PC-9 (cell line): Measurements from ENCODE around the gene TRIM9.

Experiments
- EZH2 ChIP-seq: fragments of 200-600 bp; sonication (generic); IDR thresholded peaks from 2 replicates; pipeline ENCODE4 v1.8.0; 2017; ENCODE audit warnings: antibody characterized with exemption, low read depth
- TF ChIP-seq, protein P1 (sequence below): fragments of 200-600 bp; sonication (generic); conservative IDR thresholded peaks from 2 replicates; pipeline ENCODE4 v1.6.1; 2017; ENCODE audit warnings: mixed run types, antibody characterized with exemption, mild to moderate bottlenecking, moderate library complexity

DNA sequence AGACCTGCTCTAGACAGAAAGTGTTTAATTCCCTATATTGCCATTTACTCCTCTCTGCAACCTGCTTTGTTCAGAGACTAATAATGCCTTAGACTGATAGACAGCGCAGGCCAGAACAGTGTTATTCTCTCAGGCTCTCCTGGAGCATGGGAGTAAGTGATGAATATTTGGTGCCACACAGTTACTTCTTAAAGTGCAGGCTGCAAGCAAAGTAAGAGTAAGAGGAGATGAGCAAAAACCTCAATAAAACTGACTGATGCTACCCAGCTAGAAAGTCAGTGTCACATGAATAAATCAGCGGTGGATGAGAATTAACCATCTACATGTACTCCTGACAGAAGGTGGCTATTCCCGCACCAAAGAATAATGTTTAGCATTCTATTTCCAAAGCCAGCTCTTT, 9.9 kb downstream of the TRIM9 start:
- TF ChIP-seq, protein P1, sequence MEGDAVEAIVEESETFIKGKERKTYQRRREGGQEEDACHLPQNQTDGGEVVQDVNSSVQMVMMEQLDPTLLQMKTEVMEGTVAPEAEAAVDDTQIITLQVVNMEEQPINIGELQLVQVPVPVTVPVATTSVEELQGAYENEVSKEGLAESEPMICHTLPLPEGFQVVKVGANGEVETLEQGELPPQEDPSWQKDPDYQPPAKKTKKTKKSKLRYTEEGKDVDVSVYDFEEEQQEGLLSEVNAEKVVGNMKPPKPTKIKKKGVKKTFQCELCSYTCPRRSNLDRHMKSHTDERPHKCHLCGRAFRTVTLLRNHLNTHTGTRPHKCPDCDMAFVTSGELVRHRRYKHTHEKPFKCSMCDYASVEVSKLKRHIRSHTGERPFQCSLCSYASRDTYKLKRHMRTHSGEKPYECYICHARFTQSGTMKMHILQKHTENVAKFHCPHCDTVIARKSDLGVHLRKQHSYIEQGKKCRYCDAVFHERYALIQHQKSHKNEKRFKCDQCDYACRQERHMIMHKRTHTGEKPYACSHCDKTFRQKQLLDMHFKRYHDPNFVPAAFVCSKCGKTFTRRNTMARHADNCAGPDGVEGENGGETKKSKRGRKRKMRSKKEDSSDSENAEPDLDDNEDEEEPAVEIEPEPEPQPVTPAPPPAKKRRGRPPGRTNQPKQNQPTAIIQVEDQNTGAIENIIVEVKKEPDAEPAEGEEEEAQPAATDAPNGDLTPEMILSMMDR: no peak
- TF ChIP-seq EZH2: no peak
